ENCODE measurements around the gene LPIN2. TPM values are rescaled to one million over a fixed set of nuclear protein-coding genes. Genes with fewer than 3 reads are reported as not detected.

Gene LPIN2
- total RNA-seq, 1 donor from 2014 or later = 11.6 TPM

DNA sequence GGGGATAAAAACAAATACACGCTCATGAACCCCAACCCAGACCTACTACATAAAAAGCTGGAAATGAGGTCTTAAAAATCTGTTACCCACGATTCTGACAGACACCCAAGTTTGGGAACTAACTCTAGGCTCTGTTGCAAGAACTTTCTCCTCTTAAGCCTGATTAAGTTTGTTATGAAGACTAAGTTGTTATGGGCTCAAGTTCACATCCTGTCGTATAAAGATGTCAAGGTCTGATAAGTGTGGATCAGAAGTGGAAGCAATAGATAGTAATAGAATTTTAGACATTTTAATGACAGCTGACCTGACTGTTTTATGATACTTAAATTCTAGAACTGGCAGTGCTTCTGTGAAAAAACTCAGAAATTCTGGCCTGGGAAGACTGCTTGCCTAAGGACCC lies 43.2 kb downstream of the LPIN2 start:
- no peak overlapping the region for H3K4me3 ChIP-seq
- no peaks in the 10 kb centered on the region for H3K9me3 ChIP-seq
- H3K36me3 ChIP-seq = no peaks in the 10 kb centered on the region
- no peak for DNase-seq (ENCODE audit: low spot score in 2 of 2)
- peaks cover 8 to 24% of the 10 kb centered on the region in 2 donors for H3K4me1 ChIP-seq
- TF ChIP-seq, protein P1, sequence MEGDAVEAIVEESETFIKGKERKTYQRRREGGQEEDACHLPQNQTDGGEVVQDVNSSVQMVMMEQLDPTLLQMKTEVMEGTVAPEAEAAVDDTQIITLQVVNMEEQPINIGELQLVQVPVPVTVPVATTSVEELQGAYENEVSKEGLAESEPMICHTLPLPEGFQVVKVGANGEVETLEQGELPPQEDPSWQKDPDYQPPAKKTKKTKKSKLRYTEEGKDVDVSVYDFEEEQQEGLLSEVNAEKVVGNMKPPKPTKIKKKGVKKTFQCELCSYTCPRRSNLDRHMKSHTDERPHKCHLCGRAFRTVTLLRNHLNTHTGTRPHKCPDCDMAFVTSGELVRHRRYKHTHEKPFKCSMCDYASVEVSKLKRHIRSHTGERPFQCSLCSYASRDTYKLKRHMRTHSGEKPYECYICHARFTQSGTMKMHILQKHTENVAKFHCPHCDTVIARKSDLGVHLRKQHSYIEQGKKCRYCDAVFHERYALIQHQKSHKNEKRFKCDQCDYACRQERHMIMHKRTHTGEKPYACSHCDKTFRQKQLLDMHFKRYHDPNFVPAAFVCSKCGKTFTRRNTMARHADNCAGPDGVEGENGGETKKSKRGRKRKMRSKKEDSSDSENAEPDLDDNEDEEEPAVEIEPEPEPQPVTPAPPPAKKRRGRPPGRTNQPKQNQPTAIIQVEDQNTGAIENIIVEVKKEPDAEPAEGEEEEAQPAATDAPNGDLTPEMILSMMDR (IDR thresholded peaks at IDR 0.05) = no peak
- H3K27me3 ChIP-seq = no peaks in the 10 kb centered on the region
- H3K27ac ChIP-seq = no peak overlapping the region
- intact Hi-C loops (cut with DNase I) = no loop called here

DNA sequence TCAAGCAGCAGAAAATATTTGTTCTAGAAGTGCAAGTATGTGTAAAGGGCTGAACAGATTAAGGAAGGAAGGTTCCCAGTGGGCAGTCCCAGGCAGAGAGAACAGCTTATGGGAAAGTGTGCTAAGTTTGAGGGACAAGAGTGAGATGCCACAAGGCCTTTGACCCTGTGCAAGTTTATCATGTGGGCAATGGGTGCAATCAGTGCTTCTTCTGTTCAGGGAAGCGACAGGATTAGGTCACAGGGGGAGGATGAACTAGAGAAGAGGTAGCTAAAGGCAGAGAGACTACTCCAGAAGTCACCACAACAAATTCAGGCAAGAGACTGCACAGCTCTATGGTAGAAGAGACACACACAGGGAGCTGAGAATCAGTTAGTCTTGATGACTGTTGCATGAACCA lies 44.3 kb downstream of the LPIN2 start:
- Histone ChIP-seq H3K9me3 (no peaks in the 10 kb centered on the region), H3K27me3 (no peaks in the 10 kb centered on the region), H3K4me1 (peaks cover 8 to 24% of the 10 kb centered on the region in 2 donors), H3K27ac (peak overlapping the region in 1 of 2 donors; percentile 44), H3K36me3 (no peaks in the 10 kb centered on the region), H3K4me3 (no peak overlapping the region)
- TF ChIP-seq, protein P1 (IDR thresholded peaks at IDR 0.05) = no peak
- no peak for DNase-seq (ENCODE audit: low spot score in 2 of 2)
- intact Hi-C loops (cut with DNase I) = no loop called here

DNA sequence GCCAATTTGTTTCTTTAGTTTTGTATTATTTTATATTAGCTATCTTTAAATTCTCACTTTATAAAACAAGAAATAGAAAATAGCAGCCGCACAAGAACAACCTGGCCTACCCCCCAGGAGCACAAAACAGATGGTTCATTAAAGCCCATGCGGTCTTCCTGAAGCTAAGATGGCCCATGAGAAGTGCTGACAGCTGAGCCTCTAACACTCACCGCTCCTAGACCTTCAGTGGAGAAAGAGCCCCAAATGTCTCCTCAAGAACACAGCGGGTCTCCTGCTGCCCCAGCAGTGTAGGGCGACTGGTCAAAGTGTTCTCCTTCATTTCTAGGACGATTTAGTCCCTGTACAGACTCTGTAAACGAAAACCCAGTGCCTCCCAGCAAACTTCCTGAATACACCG lies 45.1 kb downstream of the LPIN2 start:
- H3K4me1 ChIP-seq = peaks cover 8 to 21% of the 10 kb centered on the region in 2 donors
- no peak for DNase-seq (ENCODE audit: low spot score in 2 of 2)
- intact Hi-C loops (cut with DNase I) = no loop called here
- peak overlapping the region in 1 of 2 donors; percentile 44 for H3K27ac ChIP-seq
- no peak overlapping the region for H3K4me3 ChIP-seq
- TF ChIP-seq, protein P1 (IDR thresholded peaks at IDR 0.05) = no peak
- no peaks in the 10 kb centered on the region for H3K36me3 ChIP-seq
- H3K9me3 ChIP-seq = no peaks in the 10 kb centered on the region
- H3K27me3 ChIP-seq = no peaks in the 10 kb centered on the region

DNA sequence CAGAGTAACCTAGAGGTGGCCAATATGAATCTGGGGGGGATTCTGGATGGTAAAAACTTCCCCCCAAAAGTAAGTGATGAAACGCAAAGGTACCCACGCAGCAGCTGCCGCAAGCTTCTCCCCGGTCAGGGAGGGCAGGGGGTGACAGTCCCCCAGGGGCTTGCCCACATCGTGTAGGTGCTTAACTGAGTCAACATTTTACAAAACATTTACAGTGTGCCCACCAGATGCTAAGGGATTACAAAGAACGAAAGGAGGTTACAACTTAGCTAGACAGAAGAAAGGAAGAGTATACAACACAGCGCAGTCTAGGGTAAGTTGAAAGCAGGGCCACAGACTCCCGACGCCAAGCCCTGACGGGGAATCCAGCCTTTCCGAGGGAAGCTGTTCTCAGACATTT lies 45.6 kb downstream of the LPIN2 start:
- DNase-seq (ENCODE audit: low spot score in 2 of 2) = no peak
- H3K27ac ChIP-seq = no peak overlapping the region

DNA sequence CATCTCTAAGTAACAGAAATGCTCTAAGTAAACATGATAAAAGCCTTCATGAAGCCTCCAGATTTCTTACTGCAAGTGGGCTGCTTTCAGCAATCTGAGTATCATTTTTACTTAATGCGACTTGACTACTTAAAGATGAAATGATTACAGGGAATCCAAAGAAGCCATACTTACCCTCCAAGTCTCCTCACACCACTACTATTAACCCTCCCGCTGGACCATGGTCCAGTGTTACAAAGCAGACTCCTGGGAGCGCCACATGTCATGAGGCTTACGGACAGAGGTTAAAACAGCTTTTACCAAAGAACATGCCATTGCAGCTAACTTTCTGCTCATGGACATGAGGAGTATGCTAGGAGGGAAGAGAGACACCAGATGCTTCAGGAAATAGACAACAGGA lies 46.4 kb downstream of the LPIN2 start:
- H3K27me3 ChIP-seq = no peaks in the 10 kb centered on the region
- TF ChIP-seq, protein P1 (IDR thresholded peaks at IDR 0.05) = no peak
- no peaks in the 10 kb centered on the region for H3K9me3 ChIP-seq
- H3K27ac ChIP-seq = no peak overlapping the region
- no peaks in the 10 kb centered on the region for H3K36me3 ChIP-seq
- intact Hi-C loops (cut with DNase I) = no loop called here
- H3K4me3 ChIP-seq = no peak overlapping the region
- H3K4me1 ChIP-seq = peaks cover 14 to 24% of the 10 kb centered on the region in 2 donors
- no peak for DNase-seq (ENCODE audit: low spot score in 2 of 2)

More for the DNA sequence above, 45.6 kb downstream of the LPIN2 start:
- Histone ChIP-seq H3K4me1 (peaks cover 8 to 21% of the 10 kb centered on the region in 2 donors), H3K9me3 (no peaks in the 10 kb centered on the region), H3K36me3 (no peaks in the 10 kb centered on the region), H3K27me3 (no peaks in the 10 kb centered on the region), H3K4me3 (no peak overlapping the region)
- intact Hi-C loops (cut with DNase I) = no loop called here
- TF ChIP-seq, protein P1 (IDR thresholded peaks at IDR 0.05) = no peak

DNA sequence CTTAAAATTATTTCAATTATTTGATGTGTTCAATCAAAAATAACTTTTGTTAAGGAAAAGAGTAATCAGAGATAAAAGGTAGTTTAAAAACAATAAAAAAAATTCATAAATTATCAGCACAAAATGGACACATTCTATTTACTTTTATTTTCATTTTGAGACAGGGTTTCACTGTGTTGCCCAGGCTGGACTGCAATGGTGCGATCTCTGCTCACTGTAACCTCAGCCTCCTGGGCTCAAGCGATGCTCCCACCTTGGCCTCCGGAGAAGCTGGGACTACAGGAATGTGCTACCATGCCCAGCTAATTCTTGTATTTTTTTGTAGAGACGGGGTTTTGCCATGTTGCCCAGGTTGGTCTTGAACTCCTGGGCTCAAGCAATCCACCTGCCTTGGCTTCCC lies 47.1 kb downstream of the LPIN2 start:
- Histone ChIP-seq H3K4me3 (no peak overlapping the region), H3K27ac (no peak overlapping the region), H3K4me1 (peaks cover 19 to 31% of the 10 kb centered on the region in 2 donors), H3K36me3 (no peaks in the 10 kb centered on the region), H3K9me3 (no peaks in the 10 kb centered on the region), H3K27me3 (no peaks in the 10 kb centered on the region)
- no peak for DNase-seq (ENCODE audit: low spot score in 2 of 2)
- TF ChIP-seq, protein P1 (IDR thresholded peaks at IDR 0.05) = no peak
- intact Hi-C loops (cut with DNase I) = no loop called here
